H1 (cell line): ENCODE results near the gene BTBD18. TPM values are rescaled to one million over a fixed set of nuclear protein-coding genes. Genes with fewer than 3 reads are reported as not detected.

Source experiments
- CTCF ChIA-PET: fragments of 300-600 bp; sonication (Branson Sonifier 250); formaldehyde crosslinking; loops from one replicate; lab custom pipeline; 2021; ENCODE audit not compliant: partially characterized antibody; lab: Charles Lee
- POLR2A ChIA-PET: fragments of 300-600 bp; sonication (Branson Sonifier 250); formaldehyde crosslinking; loops from one replicate; lab custom pipeline; 2021; ENCODE audit warnings: inconsistent platforms; ENCODE audit not compliant: partially characterized antibody; lab: Charles Lee
- DNase-seq, 2 experiments: peaks; one replicate each; pipeline versions ENCODE4 v3.0.0 to v3.0.0-alpha.2; 2010 to 2022; ENCODE audit warnings: low spot score in 2 of 2, low read depth in 1 of 2, mixed read lengths in 1 of 2
- FAIRE-seq: peaks from 2 replicates; lab custom pipeline; 2011; peaks lifted over from hg19 to GRCh38; lab: Jason Lieb, UNC
- H2AFZ ChIP-seq: 2 replicates; pipeline ENCODE4 v1.8.1; 2012; ENCODE audit warnings: low read length, inconsistent platforms
- H2AK5ac ChIP-seq: 2 replicates; pipeline ENCODE4 v1.6.1; 2013; ENCODE audit warnings: low read depth, low read length
- H2BK120ac ChIP-seq: replicated peaks from 2 replicates; pipeline ENCODE3; 2013; ENCODE audit warnings: low read depth, low read length, inconsistent platforms
- H2BK12ac ChIP-seq: 2 replicates; pipeline ENCODE4 v1.6.1; 2013; ENCODE audit warnings: low read depth, low read length
- H2BK15ac ChIP-seq: 2 replicates; pipeline ENCODE4 v1.6.1; 2013; ENCODE audit warnings: low read length
- H2BK20ac ChIP-seq: 2 replicates; pipeline ENCODE4 v1.6.1; 2013; ENCODE audit warnings: low read length
- H2BK5ac ChIP-seq: 2 replicates; pipeline ENCODE4 v1.6.1; 2013; ENCODE audit warnings: low read depth, low read length
- H3K14ac ChIP-seq: 2 replicates; pipeline ENCODE4 v1.6.1; 2013; ENCODE audit warnings: inconsistent platforms; ENCODE audit not compliant: insufficient read length
- H3K18ac ChIP-seq: 2 replicates; pipeline ENCODE4 v1.6.1; 2013; ENCODE audit warnings: low read length; ENCODE audit errors: extremely low read depth
- H3K23ac ChIP-seq: 2 replicates; pipeline ENCODE4 v1.6.1; 2013; ENCODE audit warnings: inconsistent platforms; ENCODE audit not compliant: insufficient read length
- H3K23me2 ChIP-seq: 2 replicates; pipeline ENCODE4 v1.6.1; 2013; ENCODE audit warnings: low read depth, low read length
- H3K27ac ChIP-seq: 2 replicates; pipeline ENCODE4 v1.6.1; 2011; ENCODE audit warnings: low read depth, low read length, inconsistent platforms
- H3K27me3 ChIP-seq, 4 experiments: replicated peaks in 1 of 4; 1 replicate in 1 of 4; 2 replicates in 3 of 4; pipeline versions ENCODE4 v1.6.1 to v1.8.1; 2011 to 2013; ENCODE audit warnings: low read length in 3 of 4, mild to moderate bottlenecking in 3 of 4, inconsistent platforms in 2 of 4, mixed read lengths in 2 of 4, moderate library complexity in 1 of 4; ENCODE audit not compliant: control insufficient read depth in 3 of 4, insufficient read depth in 3 of 4; ENCODE audit errors: extremely low read depth in 1 of 4
- H3K36me3 ChIP-seq, 4 experiments: 2 replicates each; pipeline versions ENCODE4 v1.6.1 to v1.8.1; 2011 to 2013; ENCODE audit warnings: mild to moderate bottlenecking in 4 of 4, low read length in 3 of 4, moderate library complexity in 2 of 4, control low read depth in 1 of 4, inconsistent platforms in 1 of 4; ENCODE audit not compliant: insufficient read depth in 4 of 4, control insufficient read depth in 2 of 4
- H3K4ac ChIP-seq: replicated peaks from 2 replicates; pipeline ENCODE3; 2013; ENCODE audit warnings: low read length, low read depth, mixed read lengths, inconsistent platforms; ENCODE audit not compliant: insufficient read length
- H3K4me1 ChIP-seq, 4 experiments: replicated peaks in 1 of 4; 1 replicate in 1 of 4; 2 replicates in 3 of 4; pipeline versions ENCODE4 v1.6.1 to v1.8.1; 2011 to 2013; ENCODE audit warnings: low read length in 3 of 4, inconsistent platforms in 2 of 4, mixed read lengths in 1 of 4; ENCODE audit not compliant: insufficient read depth in 4 of 4, control insufficient read depth in 3 of 4
- H3K4me2 ChIP-seq, 2 experiments: 2 replicates each; pipeline versions ENCODE4 v1.6.1 to v1.8.1; 2011 to 2013; ENCODE audit warnings: low read depth in 2 of 2, low read length in 2 of 2, control low read depth in 1 of 2, inconsistent platforms in 1 of 2, mild to moderate bottlenecking in 1 of 2; ENCODE audit not compliant: insufficient read depth in 1 of 2
- H3K4me3 ChIP-seq, 4 experiments: fragments of 200-600, 300-600 bp in 1 of 4; sonication (generic), shearing (Covaris generic), sonication (Bioruptor Twin) in 1 of 4; 2 replicates each; pipeline versions ENCODE4 v1.5.1 to v1.8.1; 2011 to 2016; ENCODE audit warnings: low read length in 4 of 4, low read depth in 3 of 4, control low read depth in 2 of 4, inconsistent platforms in 2 of 4, mild to moderate bottlenecking in 2 of 4, mixed read lengths in 1 of 4, moderate library complexity in 1 of 4; ENCODE audit not compliant: insufficient read depth in 2 of 4; ENCODE audit errors: extremely low read depth in 1 of 4
- H3K56ac ChIP-seq: replicated peaks from 2 replicates; pipeline ENCODE3; 2013; ENCODE audit warnings: low read depth, mild to moderate bottlenecking, mixed read lengths, low read length, inconsistent platforms; ENCODE audit not compliant: insufficient read length
- H3K79me1 ChIP-seq: 2 replicates; pipeline ENCODE4 v1.6.1; 2013; ENCODE audit warnings: low read depth, low read length, control low read depth
- H3K79me2 ChIP-seq, 2 experiments: 2 replicates each; pipeline versions ENCODE4 v1.6.1 to v1.8.1; 2012 to 2013; ENCODE audit warnings: low read length in 2 of 2, mild to moderate bottlenecking in 2 of 2, inconsistent platforms in 1 of 2; ENCODE audit not compliant: insufficient read depth in 2 of 2, control insufficient read depth in 1 of 2
- H3K9ac ChIP-seq, 4 experiments: replicated peaks in 1 of 4; 1 replicate in 1 of 4; 2 replicates in 3 of 4; pipeline versions ENCODE4 v1.6.1 to v1.8.1; 2011 to 2013; ENCODE audit warnings: low read depth in 3 of 4, low read length in 3 of 4, control low read depth in 2 of 4, mild to moderate bottlenecking in 2 of 4, moderate library complexity in 2 of 4, inconsistent platforms in 1 of 4; ENCODE audit errors: extremely low read depth in 1 of 4
- H3K9me3 ChIP-seq, 2 experiments: 2 replicates each; pipeline versions ENCODE4 v1.6.1 to v1.8.1; 2012 to 2013; ENCODE audit warnings: mild to moderate bottlenecking in 2 of 2, moderate library complexity in 2 of 2, control low read depth in 1 of 2, inconsistent platforms in 1 of 2, low read depth in 1 of 2, low read length in 1 of 2, mixed read lengths in 1 of 2; ENCODE audit not compliant: insufficient read depth in 2 of 2
- H4K20me1 ChIP-seq, 2 experiments: replicated peaks in 1 of 2; 2 replicates each; pipeline versions ENCODE3 to v1.8.1; 2011 to 2013; ENCODE audit warnings: inconsistent platforms in 2 of 2, low read length in 2 of 2, mild to moderate bottlenecking in 1 of 2; ENCODE audit not compliant: insufficient read depth in 2 of 2, control insufficient read depth in 1 of 2
- H4K5ac ChIP-seq: 2 replicates; pipeline ENCODE4 v1.6.1; 2013; ENCODE audit warnings: low read length, low read depth, mixed read lengths, inconsistent platforms; ENCODE audit not compliant: insufficient read length
- H4K8ac ChIP-seq: 2 replicates; pipeline ENCODE4 v1.8.0; 2013; ENCODE audit warnings: mild to moderate bottlenecking, moderate library complexity, low read length, inconsistent platforms; ENCODE audit not compliant: insufficient read depth; ENCODE audit errors: extremely low read depth
- H4K91ac ChIP-seq: replicated peaks from 2 replicates; pipeline ENCODE3; 2013; ENCODE audit warnings: low read length, mixed read lengths, inconsistent platforms; ENCODE audit not compliant: insufficient read length
- CBX5 ChIP-seq: fragments of 300-800, 300-1000 bp; sonication (generic); IDR thresholded peaks from 2 replicates; pipeline ENCODE4 v1.7.1; 2016; ENCODE audit warnings: antibody characterized with exemption, low read length, low read depth
- CEBPB ChIP-seq: IDR thresholded peaks from 2 replicates; pipeline ENCODE4 v1.6.1; 2012; ENCODE audit warnings: low read depth, low read length
- HDAC6 ChIP-seq: IDR thresholded peaks from one replicate; pipeline ENCODE4 v1.7.1; 2012; ENCODE audit warnings: low read depth, mild to moderate bottlenecking, inconsistent platforms, low read length, moderate library complexity
- MAX ChIP-seq: IDR thresholded peaks from 2 replicates; pipeline ENCODE4 v1.6.1; 2012; ENCODE audit warnings: inconsistent platforms
- TBP ChIP-seq: IDR thresholded peaks from 2 replicates; pipeline ENCODE4 v1.6.1; 2011; ENCODE audit warnings: low read depth, low read length, improper control_type of control experiment
- YY1 ChIP-seq: IDR thresholded peaks from 2 replicates; pipeline ENCODE4 v1.6.1; 2011; ENCODE audit warnings: low read depth, mild to moderate bottlenecking, low read length
- WGBS, 2 experiments: shearing (Covaris generic) in 1 of 2; methylation state at CpG; one replicate each; pipeline versions ENCODE4 v1.1.6 to v1.1.7; 2013 to 2015; ENCODE audit warnings: low lambda C conversion rate in 2 of 2, mixed read lengths in 2 of 2, inconsistent platforms in 1 of 2, low coverage in 1 of 2, missing lambda C conversion rate in 1 of 2; ENCODE audit not compliant: insufficient replicate concordance in 2 of 2, insufficient coverage in 1 of 2, insufficient read length in 1 of 2; ENCODE audit errors: extremely low coverage in 1 of 2, missing lambda C conversion rate in 1 of 2; 5-methylcytosine and 5-hydroxymethylcytosine counted together
- polyA plus RNA-seq, 7 experiments: library from polyadenylated mRNA; depleted of rRNA in 3 of 7; stranded (reverse) in 5 of 7; unstranded in 2 of 7; fragments of >200 nt in 5 of 7; fragments of 200-250 nt in 2 of 7; gene quantifications; 1 replicate in 5 of 7; 2 replicates in 1 of 7; 4 replicates in 1 of 7; pipeline versions ENCODE4 v1.2.1 to v1.2.3, GENCODE V29; 2011 to 2013; ENCODE audit warnings: missing spikeins in 2 of 7, mixed read lengths in 2 of 7
- total RNA-seq: library from RNA; stranded (reverse); fragmentation: NEBNext Ultra II Directional; extraction: Animal tissue kit (Norgen Biotek cat#: 25700); gene quantifications from 2 replicates; pipeline ENCODE4 v1.2.1, GENCODE V29; 2021

The BTBD18 gene
- total and polyA plus RNA-seq, 2 of the 8 experiments (the other 6 are each of a cell fraction or from before 2014, with no cell fraction given): 0.03 TPM; not detected in 1

GRCh38 chr11:57775491-57775890, 23.9 kb upstream of the BTBD18 start:
- H4K91ac ChIP-seq: no peak overlapping the region
- no peak overlapping the region for H3K56ac ChIP-seq
- CTCF ChIA-PET: interaction anchor here (0.7 to 9.6 kb wide), 7 partner anchors 10 to 273 kb away, joined by 3 to 86 read pairs (median 6); partner anchors contain the start of gene CTNND1
- H2BK5ac ChIP-seq: no peak overlapping the region
- H2BK15ac ChIP-seq: peak overlapping the region; percentile 1; the same call in 1 of the 2 replicates
- peak overlapping the region; percentile 37 to 63; a peak in 2 of 4 replicates for H3K4me2 ChIP-seq
- H4K8ac ChIP-seq: no peak overlapping the region
- peak overlapping the region in 1 of 4 experiments; percentile 11; a peak in 2 of 8 replicates for H3K4me3 ChIP-seq
- H3K36me3 ChIP-seq: no peaks in the 10 kb centered on the region
- 76% methylated on average over 5 of the region's 5 CpGs; no CpG with 5 or more reads in 1 of the 2 experiments for WGBS, 2 experiments
- no peaks in the 10 kb centered on the region; the same call in 1 of the 2 replicates for H3K23me2 ChIP-seq
- no peak overlapping the region for H4K5ac ChIP-seq
- H3K14ac ChIP-seq: no peak overlapping the region
- TF ChIP-seq MAX (no peak), CBX5 (no peak), CEBPB (no peak), HDAC6 (no peak), TBP (no peak), YY1 (no peak)
- peaks cover 5 to 23% of the 10 kb centered on the region in 2 experiments for H4K20me1 ChIP-seq
- H2AK5ac ChIP-seq: 0 out of 2 replicates have a peak overlapping the region, but pooled peaks have one; percentile 25
- no peak overlapping the region for H3K9ac ChIP-seq
- no peak overlapping the region for H3K18ac ChIP-seq
- peaks cover 43 to 100% of the 10 kb centered on the region in 2 experiments for H3K79me2 ChIP-seq
- POLR2A ChIA-PET: interaction anchor here (0.6 to 14.4 kb wide), 8 partner anchors 12 to 136 kb away, joined by 3 to 329 read pairs (median 10); partner anchors contain the start of gene CTNND1
- no peak overlapping the region for H3K23ac ChIP-seq
- no peak overlapping the region for H2BK20ac ChIP-seq
- peaks cover 8% of the 10 kb centered on the region for H3K79me1 ChIP-seq
- H3K27ac ChIP-seq: no peak overlapping the region
- FAIRE-seq (no peak), DNase-seq (no peak)
- H2AFZ ChIP-seq: no peak overlapping the region
- H2BK120ac ChIP-seq: no peak overlapping the region
- no peak overlapping the region for H3K4ac ChIP-seq
- H3K4me1 ChIP-seq: peaks cover 21 to 41% (median 31%) of the 10 kb centered on the region in 4 experiments
- no peaks in the 10 kb centered on the region for H3K9me3 ChIP-seq
- no peak overlapping the region; the same call in 1 of the 2 replicates for H2BK12ac ChIP-seq
- no peaks in the 10 kb centered on the region for H3K27me3 ChIP-seq
